Esophagus squamous epithelium (tissue), 4 donors: ENCODE data around the gene SPACDR.

Experiments used
- POLR2A ChIP-seq, 4 donors: fragments of 450-650 bp; IDR thresholded peaks; one replicate each; pipeline ENCODE4 v1.6.1; 2017; ENCODE audit warnings: antibody characterized with exemption in 4 of 4, mild to moderate bottlenecking in 4 of 4, moderate library complexity in 3 of 4
- TF ChIP-seq, protein P1 (sequence below), 6 experiments: fragments of 450-650 bp in 4 of 6; fragments of 200-600 bp in 2 of 6; sonication (generic) in 2 of 6; IDR thresholded peaks; one replicate each; pipeline ENCODE4 v1.5.1; 2016 to 2019; ENCODE audit warnings: antibody characterized with exemption in 6 of 6, mild to moderate bottlenecking in 4 of 6, moderate library complexity in 4 of 6

GRCh38 chr7:100471021-100471420, 7.0 kb upstream of the SPACDR start:
- TF ChIP-seq, protein P1, sequence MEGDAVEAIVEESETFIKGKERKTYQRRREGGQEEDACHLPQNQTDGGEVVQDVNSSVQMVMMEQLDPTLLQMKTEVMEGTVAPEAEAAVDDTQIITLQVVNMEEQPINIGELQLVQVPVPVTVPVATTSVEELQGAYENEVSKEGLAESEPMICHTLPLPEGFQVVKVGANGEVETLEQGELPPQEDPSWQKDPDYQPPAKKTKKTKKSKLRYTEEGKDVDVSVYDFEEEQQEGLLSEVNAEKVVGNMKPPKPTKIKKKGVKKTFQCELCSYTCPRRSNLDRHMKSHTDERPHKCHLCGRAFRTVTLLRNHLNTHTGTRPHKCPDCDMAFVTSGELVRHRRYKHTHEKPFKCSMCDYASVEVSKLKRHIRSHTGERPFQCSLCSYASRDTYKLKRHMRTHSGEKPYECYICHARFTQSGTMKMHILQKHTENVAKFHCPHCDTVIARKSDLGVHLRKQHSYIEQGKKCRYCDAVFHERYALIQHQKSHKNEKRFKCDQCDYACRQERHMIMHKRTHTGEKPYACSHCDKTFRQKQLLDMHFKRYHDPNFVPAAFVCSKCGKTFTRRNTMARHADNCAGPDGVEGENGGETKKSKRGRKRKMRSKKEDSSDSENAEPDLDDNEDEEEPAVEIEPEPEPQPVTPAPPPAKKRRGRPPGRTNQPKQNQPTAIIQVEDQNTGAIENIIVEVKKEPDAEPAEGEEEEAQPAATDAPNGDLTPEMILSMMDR (IDR thresholded peaks at IDR 0.05) = no peak
- no peak for TF ChIP-seq POLR2A (IDR thresholded peaks at IDR 0.05)
